Measurements from ENCODE around the gene EHMT1. TPM values are rescaled to one million over a fixed set of nuclear protein-coding genes. Genes with fewer than 3 reads are reported as not detected.

EHMT1 gene
- total RNA-seq, 1 experiment from 2014 or later: 112 TPM

DNA sequence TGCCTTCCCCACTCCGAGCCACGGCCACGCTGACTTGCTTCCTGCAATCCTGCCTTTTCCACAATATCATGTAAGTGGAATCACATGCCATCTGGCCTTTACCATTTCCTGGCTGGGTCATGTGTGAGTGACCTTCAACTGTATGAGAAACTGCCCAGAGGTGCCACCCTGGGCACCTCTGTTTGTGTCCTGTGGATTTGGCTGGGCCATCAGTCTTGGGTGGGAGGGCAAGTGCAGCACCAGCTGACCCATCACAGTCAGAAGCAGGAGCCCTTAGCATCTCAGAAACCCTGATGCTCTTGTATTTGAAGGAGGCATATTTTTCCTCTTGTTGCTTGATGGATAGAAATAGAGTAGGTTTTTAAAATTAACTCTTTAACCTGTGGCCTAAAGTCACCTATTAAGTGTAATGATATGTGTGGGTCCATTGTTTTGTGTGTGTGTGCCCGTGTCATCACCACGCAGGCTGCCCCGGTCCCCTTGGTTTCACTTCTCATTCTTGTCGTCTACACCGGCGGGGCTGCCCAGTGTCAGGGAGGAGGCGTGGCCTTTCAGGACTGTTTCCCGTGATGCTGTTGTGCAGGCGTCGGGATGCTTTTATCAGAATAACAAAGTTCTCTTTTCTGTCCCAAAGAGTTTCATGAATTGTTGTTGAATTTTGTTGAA is 206.7 kb downstream of the EHMT1 start:
- Histone ChIP-seq H3K79me1 (ENCODE audit: insufficient read depth, low read depth, low read length, poor library complexity, severe bottlenecking) (peaks cover 4% of the 10 kb centered on the region), H2AFZ (ENCODE audit: low read length) (no peak overlapping the region), H3K9me3 (ENCODE audit: control insufficient read depth, low read depth, low read length) (no peaks in the 10 kb centered on the region), H3K56ac (ENCODE audit: insufficient read length, low read depth, low read length) (no peak overlapping the region), H2BK15ac (ENCODE audit: low read depth, low read length) (no peak overlapping the region), H3K23ac (ENCODE audit: insufficient read length, low read depth, low read length) (no peak overlapping the region), H3T11ph (ENCODE audit: low read length) (no peak overlapping the region), H4K91ac (ENCODE audit: insufficient read length, low read depth, low read length) (no peak overlapping the region), H3K9ac (ENCODE audit: extremely low read depth, insufficient read length, low read length) (no peak overlapping the region), H2BK12ac (ENCODE audit: insufficient read length, low read depth, low read length) (no peak overlapping the region), H3K4me1 (ENCODE audit: insufficient read depth, low read length) (no peaks in the 10 kb centered on the region), H3K4ac (ENCODE audit: low read depth, low read length) (no peak overlapping the region), H3K27ac (ENCODE audit: insufficient read length, low read depth, low read length) (no peak overlapping the region), H3K23me2 (ENCODE audit: insufficient read length, low read depth, low read length, poor library complexity, severe bottlenecking) (peaks cover 3% of the 10 kb centered on the region), H4K5ac (ENCODE audit: insufficient read length, low read depth, low read length) (no peak overlapping the region), H3K27me3 (ENCODE audit: insufficient read depth, low read length) (no peaks in the 10 kb centered on the region), H2BK20ac (ENCODE audit: low read depth, low read length, poor library complexity, severe bottlenecking) (no peak overlapping the region), H4K20me1 (ENCODE audit: control insufficient read depth, insufficient read depth, insufficient read length) (no peaks in the 10 kb centered on the region), H2BK5ac (ENCODE audit: insufficient read length, low read length) (no peak overlapping the region), H3K79me2 (ENCODE audit: insufficient read depth, low read length) (no peaks in the 10 kb centered on the region), H4K8ac (replicated peaks; ENCODE audit: insufficient read length, low read depth, low read length) (no peak overlapping the region), H2BK120ac (ENCODE audit: low read depth, low read length, poor library complexity, severe bottlenecking) (no peak overlapping the region), H3K4me2 (ENCODE audit: insufficient read depth, insufficient read length, low read length) (no peak overlapping the region), H3K14ac (ENCODE audit: insufficient read depth, low read length) (no peak overlapping the region), H3K18ac (ENCODE audit: insufficient read length, low read depth, low read length) (no peak overlapping the region), H2AK5ac (ENCODE audit: insufficient read length, low read length) (no peak overlapping the region)
- Mint-ChIP-seq H3K4me3 (no peak overlapping the region), H3K9me3 (peaks cover 7% of the 10 kb centered on the region in 2 experiments; a peak in 4 of 5 replicates), H3K27ac (no peak overlapping the region), H3K27me3 (ENCODE audit: low read depth) (no peaks in the 10 kb centered on the region), H3K36me3 (ENCODE audit: insufficient read depth in 1 of 3, low read depth in 3 of 3) (peaks cover 55 to 76% (median 62%) of the 10 kb centered on the region in 3 experiments), H3K4me1 (no peaks in the 10 kb centered on the region)
- TF ChIP-seq, protein P1, sequence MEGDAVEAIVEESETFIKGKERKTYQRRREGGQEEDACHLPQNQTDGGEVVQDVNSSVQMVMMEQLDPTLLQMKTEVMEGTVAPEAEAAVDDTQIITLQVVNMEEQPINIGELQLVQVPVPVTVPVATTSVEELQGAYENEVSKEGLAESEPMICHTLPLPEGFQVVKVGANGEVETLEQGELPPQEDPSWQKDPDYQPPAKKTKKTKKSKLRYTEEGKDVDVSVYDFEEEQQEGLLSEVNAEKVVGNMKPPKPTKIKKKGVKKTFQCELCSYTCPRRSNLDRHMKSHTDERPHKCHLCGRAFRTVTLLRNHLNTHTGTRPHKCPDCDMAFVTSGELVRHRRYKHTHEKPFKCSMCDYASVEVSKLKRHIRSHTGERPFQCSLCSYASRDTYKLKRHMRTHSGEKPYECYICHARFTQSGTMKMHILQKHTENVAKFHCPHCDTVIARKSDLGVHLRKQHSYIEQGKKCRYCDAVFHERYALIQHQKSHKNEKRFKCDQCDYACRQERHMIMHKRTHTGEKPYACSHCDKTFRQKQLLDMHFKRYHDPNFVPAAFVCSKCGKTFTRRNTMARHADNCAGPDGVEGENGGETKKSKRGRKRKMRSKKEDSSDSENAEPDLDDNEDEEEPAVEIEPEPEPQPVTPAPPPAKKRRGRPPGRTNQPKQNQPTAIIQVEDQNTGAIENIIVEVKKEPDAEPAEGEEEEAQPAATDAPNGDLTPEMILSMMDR (conservative IDR thresholded peaks at IDR 0.05): no peak
- DNase-seq: no peak
- WGBS (ENCODE audit: extremely low coverage, insufficient read length, low lambda C conversion rate): no CpG with 5 or more reads among the region's 13 CpGs

Data from H9 (cell line).